ENCODE measurements around the gene CRHR1.

DNA sequence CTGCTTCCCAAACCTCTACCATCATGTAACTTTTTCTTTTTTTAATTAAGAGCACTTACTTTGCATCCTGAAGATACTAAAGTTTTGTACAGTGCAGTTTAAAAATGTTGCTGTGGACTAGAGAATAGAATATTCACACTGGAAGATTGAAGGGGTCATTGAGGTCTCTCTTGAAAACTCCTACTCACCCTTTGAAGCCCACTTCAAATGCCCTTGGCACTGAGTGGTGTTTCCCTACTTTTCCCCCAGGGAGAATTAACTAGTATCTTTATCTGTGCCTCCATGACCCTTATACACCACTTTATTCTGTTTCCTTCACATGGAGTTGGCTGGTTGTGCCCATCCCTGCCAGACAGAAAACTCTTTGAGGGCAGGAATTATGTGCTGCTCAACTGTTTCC, 19.6 kb upstream of the CRHR1 start:
- TF ChIP-seq ZNF274 (IDR thresholded peaks at IDR 0.05; ENCODE audit: low read depth, low read length) (no peak), YY1 (IDR thresholded peaks at IDR 0.05; ENCODE audit: insufficient read depth, insufficient read length) (no peak), SUZ12 (IDR thresholded peaks at IDR 0.05; ENCODE audit: extremely low read depth, insufficient read depth, insufficient read length) (no peak)
